Lower lobe of right lung (tissue), 2 donors: Measurements from ENCODE around the gene ZNF821. TPM values are rescaled to one million over a fixed set of nuclear protein-coding genes. Genes with fewer than 3 reads are reported as not detected.

Experiments used
- ATAC-seq, 2 donors: fragments of 200-7000 bp; cut with Tn5 transposase; one replicate each; pipeline ENCODE4 v1.9.1; 2020 to 2022; ENCODE audit warnings: mild to moderate bottlenecking in 2 of 2, moderate library complexity in 2 of 2
- DNase-seq: peaks from one replicate; pipeline ENCODE4 v3.0.0-alpha.2; 2020
- H3K27ac ChIP-seq: fragments of 200-600 bp; one replicate; pipeline ENCODE4 v1.8.0; 2022
- H3K27me3 ChIP-seq: fragments of 200-600 bp; one replicate; pipeline ENCODE4 v1.8.0; 2022; ENCODE audit warnings: low read depth
- H3K36me3 ChIP-seq: fragments of 200-600 bp; one replicate; pipeline ENCODE4 v1.8.0; 2022; ENCODE audit warnings: mild to moderate bottlenecking
- H3K4me1 ChIP-seq: fragments of 200-600 bp; one replicate; pipeline ENCODE4 v1.8.0; 2022
- H3K4me3 ChIP-seq: fragments of 200-600 bp; one replicate; pipeline ENCODE4 v1.8.0; 2022; ENCODE audit warnings: mild to moderate bottlenecking
- H3K9me3 ChIP-seq: fragments of 200-600 bp; one replicate; pipeline ENCODE4 v1.8.0; 2022
- CTCF ChIP-seq: fragments of 200-600 bp; IDR thresholded peaks from one replicate; pipeline ENCODE4 v1.8.0; 2022; ENCODE audit warnings: antibody characterized with exemption, mild to moderate bottlenecking
- intact Hi-C: fragments of 100-400 bp; cut with DNase I; formaldehyde crosslinking; loops from one replicate; pipeline ENCODE4 v1.11.0; 2022
- total RNA-seq: library from RNA; stranded (reverse); fragmentation: NEBNext Ultra II Directional; extraction: Animal tissue kit (Norgen Biotek cat#: 25700); gene quantifications from one replicate; pipeline ENCODE4 v1.2.1, GENCODE V29; 2021
- donor health status: DM: no; HTN: yes; CAD: no; lungs with severe emphysema.

ZNF821 gene
- total RNA-seq, 1 donor from 2014 or later, result 8.2 TPM

GRCh38 chr16:71902656-71903365, 18.8 kb upstream of the ZNF821 start:
- DNase-seq, result no peak
- no peak for TF ChIP-seq CTCF
- intact Hi-C loops, result no loop called here
- H3K27me3 ChIP-seq, result no peaks in the 10 kb centered on the region
- no peak for ATAC-seq
- H3K4me1 ChIP-seq, result peaks cover 36% of the 10 kb centered on the region
- H3K36me3 ChIP-seq, result no peaks in the 10 kb centered on the region
- H3K4me3 ChIP-seq, result no peak overlapping the region
- H3K27ac ChIP-seq, result no peak overlapping the region
- no peaks in the 10 kb centered on the region for H3K9me3 ChIP-seq

- Histone ChIP-seq H3K27ac (no peak overlapping the region), H3K27me3 (no peaks in the 10 kb centered on the region), H3K4me3 (no peak overlapping the region), H3K4me1 (peaks cover 53% of the 10 kb centered on the region), H3K36me3 (no peaks in the 10 kb centered on the region), H3K9me3 (no peaks in the 10 kb centered on the region)
- ATAC-seq (no peak), DNase-seq (no peak)
- TF ChIP-seq CTCF, result no peak
- intact Hi-C loops, result no loop called here
These were observed 15.2 kb upstream of the ZNF821 start for GRCh38 chr16:71899171-71899570.

- intact Hi-C loops, result no loop called here
- Histone ChIP-seq H3K36me3 (no peaks in the 10 kb centered on the region), H3K4me3 (peak overlapping the region; percentile 94), H3K4me1 (peaks cover 55% of the 10 kb centered on the region), H3K27me3 (no peaks in the 10 kb centered on the region), H3K27ac (peak overlapping the region; percentile 94), H3K9me3 (no peaks in the 10 kb centered on the region)
- TF ChIP-seq CTCF, result no peak
- DNase-seq (no peak), ATAC-seq (no peak)
These were observed 12.9 kb upstream of the ZNF821 start for GRCh38 chr16:71896764-71897368.

GRCh38 chr16:71895679-71896365, 11.8 kb upstream of the ZNF821 start:
- peaks cover 52% of the 10 kb centered on the region for H3K4me1 ChIP-seq
- TF ChIP-seq CTCF, result no peak
- ATAC-seq, result peak; percentile 68 to 72
- peak overlapping the region; percentile 94 for H3K27ac ChIP-seq
- no peaks in the 10 kb centered on the region for H3K36me3 ChIP-seq
- H3K9me3 ChIP-seq, result no peaks in the 10 kb centered on the region
- H3K4me3 ChIP-seq, result peak overlapping the region; percentile 94
- H3K27me3 ChIP-seq, result no peaks in the 10 kb centered on the region
- intact Hi-C loops, result no loop called here
- DNase-seq, result peak; percentile 67

GRCh38 chr16:71894921-71895678, 11.1 kb upstream of the ZNF821 start, which contains the start of gene IST1:
Gene IST1 (plus strand): TSS chr16:71895531. CDS start chr16:71915641, 20,110 bp downstream.
- DNase-seq (peak; percentile 99), ATAC-seq (peak; percentile 98 to 99)
- no peak for TF ChIP-seq CTCF
- peaks cover 45% of the 10 kb centered on the region for H3K4me1 ChIP-seq
- H3K9me3 ChIP-seq, result no peaks in the 10 kb centered on the region
- H3K36me3 ChIP-seq, result no peaks in the 10 kb centered on the region
- peak within 1 kb of the TSS; percentile 94 for H3K4me3 ChIP-seq
- peak within 1 kb of the TSS; percentile 94 for H3K27ac ChIP-seq
- intact Hi-C loops, result no loop called here
- H3K27me3 ChIP-seq, result no peaks in the 10 kb centered on the region
